NT2/D1 (cell line): ENCODE results near the gene FMN1.

Source experiments
- SUZ12 ChIP-seq: IDR thresholded peaks from 2 replicates; pipeline ENCODE4 v1.6.1; 2011; ENCODE audit not compliant: insufficient read length, insufficient read depth; ENCODE audit errors: extremely low read depth
- YY1 ChIP-seq: IDR thresholded peaks from 2 replicates; pipeline ENCODE4 v1.6.1; 2011; ENCODE audit not compliant: insufficient read length, insufficient read depth

DNA sequence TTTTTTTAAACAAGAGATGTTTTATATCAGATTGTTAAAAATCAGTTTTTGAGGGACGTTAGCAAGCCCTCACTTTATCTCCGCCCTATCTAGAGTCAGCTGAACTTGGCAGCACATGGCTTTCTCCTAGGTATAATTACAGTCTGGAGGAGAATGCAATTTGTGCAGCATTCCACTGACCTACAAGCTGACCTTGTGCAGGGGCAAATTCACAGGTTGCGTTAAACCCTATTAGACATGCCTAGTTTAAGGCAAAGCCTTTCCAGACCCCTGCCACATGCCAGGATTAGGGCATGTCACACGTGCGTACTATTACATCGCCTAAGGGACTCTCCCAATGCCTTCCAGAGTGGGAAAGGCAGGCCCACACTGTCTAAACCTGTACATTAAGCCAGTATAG, 252.7 kb downstream of the FMN1 start:
- TF ChIP-seq YY1, result no peak
- no peak for TF ChIP-seq SUZ12
